ENCODE measurements around the gene HOXD11.

The HOXD11 gene

DNA sequence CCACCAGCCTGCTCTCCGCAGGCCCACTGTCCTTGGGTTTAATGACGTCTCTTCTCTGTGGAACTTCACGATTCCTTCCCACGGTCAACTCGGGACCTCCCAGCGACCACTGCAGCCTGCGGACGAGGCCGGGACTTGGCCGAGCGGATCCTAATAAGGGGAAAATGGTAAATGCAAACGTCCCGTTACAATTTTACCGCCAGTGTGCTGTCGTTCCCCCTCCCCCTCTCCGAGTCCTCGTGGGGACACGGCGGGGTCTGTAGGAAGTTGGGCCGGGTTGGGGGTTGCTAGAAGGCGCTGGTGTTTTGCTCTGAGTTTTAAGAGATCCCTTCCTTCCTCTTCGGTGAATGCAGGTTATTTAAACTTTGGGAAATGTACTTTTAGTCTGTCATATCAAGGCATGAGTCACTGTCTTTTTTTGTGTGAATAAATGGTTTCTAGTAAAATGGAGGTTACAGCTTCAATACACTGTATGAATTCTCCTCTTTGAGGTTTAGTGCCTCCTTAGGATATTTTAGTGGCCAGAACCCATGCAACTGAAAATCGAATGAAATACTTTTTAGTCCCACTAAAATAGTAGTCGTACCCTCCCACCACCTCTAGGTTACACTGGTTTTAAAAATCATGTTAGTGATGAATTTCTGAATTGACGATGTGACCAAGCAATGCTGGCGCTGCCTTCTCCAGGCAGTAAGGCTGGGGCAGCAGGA lies 2.3 kb downstream of the HOXD11 start:
- no peak for DNase-seq

GRCh38 chr2:176109946-176110345 lies 2.9 kb downstream of the HOXD11 start:
- no peak for DNase-seq

DNA sequence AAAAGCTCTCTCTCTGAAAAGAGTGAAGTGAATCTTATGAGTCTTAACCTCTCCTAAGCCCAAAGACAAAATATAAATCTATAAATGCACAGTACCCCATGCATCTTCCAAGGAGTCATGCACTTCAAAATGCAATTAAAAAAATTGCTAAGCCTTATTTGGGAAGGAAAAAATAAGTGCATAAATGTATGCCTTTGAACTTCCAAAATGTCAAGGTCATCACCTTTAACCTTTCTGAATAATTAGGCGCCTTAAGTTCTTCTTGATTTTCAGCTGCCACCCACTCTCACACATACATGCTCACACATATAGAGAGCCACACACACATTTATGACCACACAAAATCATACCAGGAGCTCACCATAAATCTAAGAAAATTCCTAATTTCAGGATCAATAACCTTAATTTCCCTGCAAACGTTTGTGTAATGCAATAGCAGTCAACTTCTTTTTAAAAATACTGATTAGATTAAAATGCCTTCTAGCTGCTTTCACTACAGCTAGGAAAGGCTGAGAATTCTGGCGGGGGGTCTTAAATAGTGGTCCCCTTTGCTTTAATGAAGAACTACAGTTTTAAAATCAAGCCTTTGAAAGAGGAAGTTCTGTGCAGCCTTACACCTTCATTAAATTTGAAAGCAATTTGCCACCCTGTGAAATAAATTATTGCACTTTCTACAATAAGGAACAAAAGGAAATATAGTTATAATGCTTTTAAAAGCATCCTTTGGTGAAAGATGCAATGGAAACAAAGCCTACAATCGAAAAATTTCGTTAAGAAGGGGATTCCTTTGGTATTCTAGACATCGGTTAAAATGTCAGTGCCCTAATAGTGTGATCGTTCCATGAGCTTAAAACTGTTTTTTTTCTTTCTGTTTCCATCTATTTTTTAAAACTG lies 3.6 kb downstream of the HOXD11 start:
- no peak for DNase-seq

- no peak for DNase-seq
Measured at GRCh38 chr2:176111309-176111663, 4.2 kb downstream of the HOXD11 start.

DNA sequence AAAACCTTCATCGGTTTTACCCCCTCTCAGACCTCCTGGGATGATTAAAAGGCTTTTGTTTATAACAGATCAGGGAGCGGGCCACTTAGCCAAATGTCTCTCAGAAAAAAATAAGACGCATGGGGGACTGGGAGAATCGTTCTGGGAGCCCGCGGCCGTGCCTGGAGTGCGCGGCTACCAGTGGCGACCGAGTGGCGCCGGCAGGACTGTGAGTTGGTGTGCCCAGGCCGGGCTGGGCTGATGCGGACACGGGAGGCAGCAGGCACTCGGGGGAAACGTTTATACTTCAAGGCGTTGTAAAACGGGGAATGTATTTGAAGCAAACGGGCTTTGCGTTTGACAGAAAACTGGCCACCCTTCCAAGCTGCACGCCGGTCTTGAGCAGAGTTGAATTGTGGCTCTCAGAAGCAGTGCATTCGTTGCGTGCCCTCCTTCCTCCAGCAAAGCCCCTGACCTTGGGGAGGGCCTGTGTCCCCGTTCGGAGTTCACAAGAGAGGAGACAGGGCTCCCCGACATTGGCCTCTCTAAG lies 4.8 kb downstream of the HOXD11 start:
- DNase-seq, result no peak

GRCh38 chr2:176112375-176113302 lies 5.6 kb downstream of the HOXD11 start:
- no peak for DNase-seq

DNA sequence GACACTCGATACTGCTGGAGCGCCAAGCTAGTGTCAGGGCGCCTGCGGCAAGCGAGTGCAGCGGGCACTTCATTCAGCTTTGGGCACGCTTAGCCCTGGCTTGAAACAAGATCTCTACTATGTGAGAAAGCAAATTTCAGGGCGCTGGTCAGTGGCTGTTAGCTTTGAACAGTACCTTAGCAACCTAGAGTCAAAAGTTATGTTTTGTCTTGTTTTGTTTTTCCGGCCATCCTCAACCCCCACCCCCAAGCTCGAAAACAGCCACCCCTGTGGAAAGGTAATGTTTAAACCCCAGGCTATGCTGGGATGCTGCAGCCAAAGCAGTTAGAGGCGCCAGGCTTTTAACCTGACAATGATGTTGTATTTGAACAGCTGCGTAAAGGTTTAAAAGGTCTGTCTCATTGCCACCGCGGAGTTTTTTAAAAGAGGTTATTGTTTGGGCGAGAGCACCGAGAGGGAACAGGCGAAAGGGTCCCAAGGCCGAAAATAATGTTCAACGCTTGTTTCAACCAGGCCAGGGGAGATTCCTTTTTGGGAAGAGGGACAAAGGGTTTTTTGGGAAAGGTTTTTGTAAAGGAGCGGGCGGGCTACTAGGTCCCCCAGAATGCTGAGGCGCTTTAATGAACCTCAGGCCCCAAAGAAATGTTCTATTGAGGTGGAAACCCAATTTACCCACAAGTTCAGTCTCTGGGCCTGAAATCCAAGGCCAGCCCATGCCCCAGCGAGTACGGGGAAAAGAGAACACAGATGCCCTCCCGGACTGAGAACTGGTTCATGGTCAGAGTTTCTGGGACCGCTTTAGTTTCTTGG lies 7.2 kb downstream of the HOXD11 start:
- DNase-seq, result no peak

DNA sequence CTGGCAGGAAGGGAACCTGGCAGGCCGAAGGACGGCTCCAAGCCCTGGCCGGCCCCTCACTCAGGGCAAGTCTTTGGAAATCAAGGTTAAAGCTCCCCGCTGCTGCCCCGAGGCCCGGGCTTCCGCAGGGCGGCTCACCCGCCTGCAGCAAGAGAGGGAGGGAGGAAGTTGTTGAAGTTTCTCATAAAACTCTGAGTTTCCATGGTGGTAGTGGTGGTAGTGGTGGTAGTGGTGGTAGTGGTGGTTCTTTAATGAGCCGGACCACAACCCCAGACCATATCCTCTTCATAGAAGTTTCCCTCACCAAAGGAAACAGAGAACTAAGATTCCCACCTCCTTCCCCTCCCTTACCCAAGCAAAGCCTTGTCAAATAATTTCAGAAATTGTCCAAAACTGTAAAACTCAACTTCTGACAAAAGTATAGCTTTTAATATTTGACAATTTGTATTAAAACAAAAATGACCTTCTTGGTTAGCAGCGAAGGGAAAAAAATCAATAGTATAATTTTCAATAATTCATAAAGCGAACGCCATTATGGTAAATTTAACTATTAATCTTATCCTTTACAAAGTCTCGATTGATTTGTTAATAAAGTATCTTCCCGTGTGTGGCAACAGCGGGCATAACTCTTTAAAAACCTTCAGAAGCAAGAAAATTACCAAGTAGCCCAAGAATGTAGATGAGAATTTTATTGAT lies 8.0 kb downstream of the HOXD11 start:
- no peak for DNase-seq

DNA sequence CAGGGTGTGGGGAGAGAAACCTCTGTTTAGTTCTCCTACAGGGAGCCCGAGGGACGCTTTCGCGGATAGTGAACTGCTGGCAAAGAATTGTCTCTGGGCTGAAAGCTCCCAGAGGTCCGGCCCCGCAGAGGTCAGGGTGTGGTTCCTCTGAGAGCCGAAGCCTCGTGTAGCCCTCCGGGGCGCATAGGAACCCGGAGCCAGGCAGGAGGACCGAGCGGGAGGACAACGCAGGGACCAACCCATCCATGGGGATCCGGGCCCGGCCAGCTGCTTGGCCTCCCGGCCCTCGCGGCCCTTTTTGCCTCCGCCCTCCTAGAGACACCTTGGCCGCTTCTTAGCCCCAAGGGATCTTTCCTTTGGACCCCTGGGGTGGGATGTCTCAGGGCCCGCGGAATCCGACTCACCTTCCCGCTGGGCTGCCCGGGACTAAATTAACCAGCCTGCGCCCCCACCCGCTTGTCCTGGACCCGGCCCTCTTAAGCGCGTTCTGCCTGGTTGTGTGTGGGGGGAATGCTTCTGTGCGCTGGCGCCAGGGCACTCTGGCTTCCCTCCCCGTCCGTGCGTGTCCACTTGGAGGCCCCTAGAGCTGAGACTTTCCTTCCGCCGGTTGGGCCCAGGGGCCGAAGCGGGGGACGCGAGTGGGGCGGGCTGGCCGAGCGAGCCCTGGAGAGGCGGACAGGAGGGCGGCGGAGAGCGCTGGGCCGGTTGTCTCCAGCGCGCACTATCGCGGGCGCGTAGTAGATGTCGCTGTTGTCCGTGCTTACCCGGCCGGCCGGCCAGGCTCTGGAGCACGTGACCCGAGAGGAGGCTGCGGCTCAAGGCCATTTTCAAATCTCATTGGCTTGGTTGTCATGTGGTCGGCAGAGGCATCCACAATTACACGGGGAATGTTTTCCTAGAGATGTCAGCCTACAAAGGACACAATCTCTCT lies 9.1 kb downstream of the HOXD11 start, which contains the start of gene HOXD10:
TSS of gene HOXD10 (plus strand) at position 896 of the 931 bp plus-strand sequence. CDS start 56 bp downstream, outside the sequence.
- no peak for DNase-seq

- no peak for DNase-seq
Measured at GRCh38 chr2:176117162-176117822, 10.2 kb downstream of the HOXD11 start.

DNA sequence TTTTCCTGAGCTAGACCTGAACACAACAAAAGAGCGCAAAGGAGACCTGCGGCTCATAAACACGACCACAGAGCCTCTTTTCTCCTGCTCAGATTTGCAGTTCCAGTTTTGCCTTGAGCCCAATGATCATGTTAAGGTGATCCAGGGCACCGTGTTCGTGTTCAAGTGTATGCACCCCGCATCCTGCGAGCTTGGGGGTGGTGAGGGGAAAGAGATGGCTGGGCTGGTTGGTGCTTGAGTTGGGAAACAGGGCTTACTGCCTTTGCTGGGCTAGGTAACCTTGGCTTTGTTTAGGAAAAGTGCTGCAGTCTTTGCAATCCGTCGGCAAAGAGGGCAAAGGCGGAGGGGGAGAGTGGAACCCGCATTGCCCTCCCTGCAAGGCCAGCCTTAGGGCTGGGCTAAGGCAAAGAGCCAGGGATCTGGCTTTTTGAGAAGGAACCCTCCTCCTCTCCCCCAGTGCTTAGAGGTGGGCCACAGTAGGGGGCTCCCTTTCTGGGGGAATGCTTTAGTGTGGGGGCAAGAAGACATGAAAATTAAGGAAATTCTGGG lies 10.8 kb downstream of the HOXD11 start:
- no peak for DNase-seq

- no peak for DNase-seq
Measured at GRCh38 chr2:176118601-176119339, 11.7 kb downstream of the HOXD11 start.

GRCh38 chr2:176120364-176121189 lies 13.5 kb downstream of the HOXD11 start:
- DNase-seq, result no peak

GRCh38 chr2:176121190-176122051 lies 14.3 kb downstream of the HOXD11 start:
- DNase-seq, result no peak

DNA sequence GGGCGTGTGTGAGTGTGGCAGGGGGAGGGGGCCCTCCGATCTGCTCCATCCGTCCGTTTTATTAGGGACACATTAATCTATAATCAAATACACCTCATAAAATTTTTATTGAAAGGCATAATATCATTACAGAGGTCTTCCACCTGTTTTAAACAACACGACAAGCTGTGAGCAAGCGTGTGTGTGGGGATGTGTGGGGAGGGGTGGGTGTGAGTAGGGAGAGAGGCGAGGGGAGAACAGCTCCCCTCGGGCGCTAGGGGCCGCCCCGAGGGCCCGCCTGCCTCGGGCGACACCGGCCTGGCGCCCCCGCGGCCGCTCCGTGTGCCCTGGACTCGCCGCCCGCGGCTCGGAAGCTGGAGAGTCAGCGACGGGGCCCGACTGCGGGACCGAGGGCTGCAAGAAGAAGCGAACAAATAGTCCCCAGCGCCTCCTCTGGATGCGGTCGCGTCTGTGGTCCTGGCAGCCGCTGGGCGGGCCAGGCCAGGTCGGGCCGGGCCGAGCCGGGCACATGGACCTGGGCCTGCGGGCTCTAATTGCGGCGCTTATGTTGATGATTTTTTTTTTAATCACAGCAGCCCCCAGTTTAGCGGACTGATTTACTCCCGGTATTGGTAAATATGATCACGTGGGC lies 15.1 kb downstream of the HOXD11 start:
- no peak for DNase-seq

Data from stimulated activated naive CD4-positive, alpha-beta T cell (primary cell).